Activated T-cell treated with anti-CD3 and anti-CD28 coated beads for 24 hours (primary cell): Measurements from ENCODE around the gene ZIC5.

Experiments used
- DNase-seq: peaks from one replicate; pipeline ENCODE4 v3.0.0-alpha.2; 2020; ENCODE audit warnings: low read depth

The ZIC5 gene

DNA sequence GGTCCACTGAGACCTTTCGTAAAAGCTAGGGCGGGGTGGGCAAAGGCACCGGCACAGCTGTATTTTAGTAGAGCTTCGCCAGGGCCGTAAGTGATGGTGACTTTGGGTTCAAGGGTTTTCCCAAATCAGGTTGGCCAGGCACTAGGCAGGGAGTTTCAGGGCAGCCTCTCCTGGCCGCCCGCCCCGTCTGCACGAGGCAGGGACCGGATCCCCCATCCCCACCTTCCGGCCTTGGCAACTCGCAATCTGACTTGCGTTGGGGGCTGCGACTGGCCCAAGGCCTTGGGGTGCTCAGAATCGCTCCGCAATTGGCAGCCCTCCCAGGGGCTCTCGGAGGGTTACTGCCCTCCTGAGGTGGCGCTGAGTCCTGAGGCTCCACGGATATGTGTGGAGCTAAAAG is 4.1 kb upstream of the ZIC5 start:
- DNase-seq: no peak

DNA sequence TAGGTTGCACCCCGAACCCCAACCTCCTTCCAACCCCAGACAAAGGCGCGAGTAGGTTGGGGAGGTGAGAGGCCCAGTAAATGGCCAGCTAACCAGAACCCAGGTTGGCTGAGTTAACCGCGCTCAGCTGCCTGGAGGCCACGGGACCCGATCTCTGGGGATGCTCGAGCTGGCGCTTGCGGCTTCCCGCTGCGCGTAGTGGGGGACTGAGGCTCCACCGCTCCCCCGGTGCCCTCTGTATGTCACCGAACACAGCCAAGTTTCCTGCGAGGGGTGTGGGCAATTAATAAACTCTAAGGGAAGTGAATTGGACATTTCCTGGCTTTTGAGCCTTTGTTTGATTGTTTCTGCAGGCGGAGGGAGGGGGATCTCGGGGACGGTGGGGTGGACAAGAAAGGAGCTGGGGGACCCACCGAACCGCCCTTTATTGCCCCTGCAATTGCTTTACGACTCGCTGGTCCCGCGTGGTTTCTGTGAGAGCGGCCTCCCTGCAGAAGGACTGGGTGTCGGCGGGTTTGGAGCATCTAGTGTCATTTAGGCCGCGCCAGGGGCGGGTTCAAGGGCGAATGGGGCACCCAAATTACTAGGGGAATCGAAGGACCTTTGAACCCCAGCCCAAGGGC is 3.5 kb upstream of the ZIC5 start:
- DNase-seq: no peak

- DNase-seq: no peak
Observed at GRCh38 chr13:99974296-99974938, 2.9 kb upstream of the ZIC5 start.

DNA sequence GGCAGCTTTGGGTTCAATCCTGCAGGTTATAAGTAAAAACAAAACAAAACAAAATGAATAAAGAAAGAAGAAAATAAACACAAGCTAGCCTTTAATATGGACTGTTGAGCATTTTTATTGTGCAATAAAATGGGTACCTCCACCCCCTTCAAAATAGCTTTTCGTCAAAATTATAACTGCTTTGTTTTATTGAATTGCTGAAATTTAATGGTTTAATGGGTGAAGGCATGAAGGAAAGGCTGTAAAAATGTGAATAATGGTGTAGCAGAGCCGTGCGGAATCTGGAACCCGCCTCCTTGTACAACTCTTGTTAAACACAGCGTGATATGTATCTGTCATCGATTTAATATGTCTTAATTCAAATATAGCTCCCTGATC is 2.2 kb upstream of the ZIC5 start:
- no peak for DNase-seq

GRCh38 chr13:99973163-99973807 is 1.7 kb upstream of the ZIC5 start:
- DNase-seq: no peak

DNA sequence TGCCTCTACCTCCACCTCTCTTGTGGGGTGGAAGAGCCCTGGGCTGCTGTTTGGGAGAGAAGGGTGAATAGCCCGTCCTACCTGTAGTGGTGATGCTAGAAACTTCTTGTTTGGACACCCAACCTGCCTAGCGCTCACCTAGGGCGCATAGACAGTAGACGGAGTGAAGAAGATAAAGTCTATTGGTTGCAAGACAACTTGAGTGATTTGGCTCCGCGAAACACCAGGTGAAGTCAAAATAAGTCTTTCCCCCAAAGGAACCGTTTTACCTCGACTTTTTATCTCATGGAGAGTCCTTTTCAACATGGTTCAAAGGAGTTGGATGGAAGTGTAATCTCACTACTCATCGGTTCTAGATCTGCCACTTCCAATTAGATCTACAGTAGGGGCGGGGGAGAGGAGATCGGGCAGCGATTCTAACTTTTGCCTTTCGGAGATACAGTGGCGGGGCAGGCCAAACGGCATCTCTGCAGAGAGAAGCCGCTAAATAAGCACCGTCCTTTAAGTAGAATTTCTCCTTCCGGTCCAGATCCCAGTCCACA is 694 bp upstream of the ZIC5 start:
- no peak for DNase-seq

GRCh38 chr13:99970651-99971575 is 654 bp downstream of the ZIC5 start:
- no peak for DNase-seq

DNA sequence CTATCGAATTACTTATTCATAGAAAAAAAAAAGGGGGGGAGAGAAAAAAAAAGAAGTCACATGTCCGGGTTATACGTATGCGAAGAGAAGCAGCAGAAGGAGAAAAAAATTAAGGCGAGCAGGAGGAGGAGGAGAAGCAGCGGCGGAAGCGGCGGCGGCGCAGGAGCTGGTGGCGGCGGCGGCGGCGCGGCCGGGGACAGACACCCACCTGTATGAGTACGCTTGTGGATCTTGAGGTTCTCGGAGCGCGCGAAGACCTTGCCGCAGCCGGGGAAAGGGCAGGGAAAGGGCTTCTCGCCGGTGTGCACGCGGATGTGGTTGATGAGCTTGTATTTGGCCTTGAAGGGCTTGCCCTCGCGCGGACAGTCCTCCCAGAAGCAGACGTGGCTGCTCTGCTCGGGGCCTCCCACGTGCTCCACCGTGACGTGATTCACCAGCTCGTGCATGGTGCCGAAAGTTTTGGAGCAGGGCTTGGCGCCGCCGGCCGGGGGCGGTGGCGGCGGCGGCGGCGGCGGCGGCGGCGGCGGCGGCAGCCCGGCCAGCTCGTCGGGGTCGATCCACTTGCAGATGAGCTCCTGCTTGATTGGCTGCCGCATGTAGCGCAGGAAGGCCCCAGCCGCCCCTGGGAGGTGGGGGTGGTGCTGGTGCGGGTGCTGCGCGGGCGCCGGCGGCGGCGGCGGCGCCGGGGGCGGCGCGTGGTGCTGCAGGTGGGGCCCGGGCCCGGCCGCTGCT is 1.5 kb downstream of the ZIC5 start:
- no peak for DNase-seq

DNA sequence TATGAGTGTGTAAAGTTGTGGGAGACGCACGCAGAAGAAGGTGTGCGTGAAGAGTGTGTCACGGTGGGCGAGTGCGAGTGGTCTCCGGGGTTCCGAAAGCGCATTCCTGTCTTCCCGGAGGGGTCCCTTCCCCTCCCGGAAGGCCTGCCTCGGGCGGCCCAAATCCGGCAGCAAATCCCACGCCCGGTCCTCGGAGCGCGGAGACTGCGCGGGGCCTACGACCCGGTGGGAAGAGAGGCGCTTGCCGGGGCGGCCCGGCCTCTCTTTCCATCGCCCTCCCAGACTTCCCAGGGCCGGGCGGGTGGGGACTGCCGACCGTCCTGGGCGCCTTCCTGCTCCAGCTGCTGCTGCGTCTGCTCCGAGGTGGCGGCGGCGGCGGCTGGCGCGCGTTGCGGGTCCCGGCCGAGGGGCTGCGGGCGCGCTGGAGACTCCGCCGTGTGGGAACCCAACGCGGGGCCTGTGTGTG is 2.1 kb downstream of the ZIC5 start:
- DNase-seq: no peak

DNA sequence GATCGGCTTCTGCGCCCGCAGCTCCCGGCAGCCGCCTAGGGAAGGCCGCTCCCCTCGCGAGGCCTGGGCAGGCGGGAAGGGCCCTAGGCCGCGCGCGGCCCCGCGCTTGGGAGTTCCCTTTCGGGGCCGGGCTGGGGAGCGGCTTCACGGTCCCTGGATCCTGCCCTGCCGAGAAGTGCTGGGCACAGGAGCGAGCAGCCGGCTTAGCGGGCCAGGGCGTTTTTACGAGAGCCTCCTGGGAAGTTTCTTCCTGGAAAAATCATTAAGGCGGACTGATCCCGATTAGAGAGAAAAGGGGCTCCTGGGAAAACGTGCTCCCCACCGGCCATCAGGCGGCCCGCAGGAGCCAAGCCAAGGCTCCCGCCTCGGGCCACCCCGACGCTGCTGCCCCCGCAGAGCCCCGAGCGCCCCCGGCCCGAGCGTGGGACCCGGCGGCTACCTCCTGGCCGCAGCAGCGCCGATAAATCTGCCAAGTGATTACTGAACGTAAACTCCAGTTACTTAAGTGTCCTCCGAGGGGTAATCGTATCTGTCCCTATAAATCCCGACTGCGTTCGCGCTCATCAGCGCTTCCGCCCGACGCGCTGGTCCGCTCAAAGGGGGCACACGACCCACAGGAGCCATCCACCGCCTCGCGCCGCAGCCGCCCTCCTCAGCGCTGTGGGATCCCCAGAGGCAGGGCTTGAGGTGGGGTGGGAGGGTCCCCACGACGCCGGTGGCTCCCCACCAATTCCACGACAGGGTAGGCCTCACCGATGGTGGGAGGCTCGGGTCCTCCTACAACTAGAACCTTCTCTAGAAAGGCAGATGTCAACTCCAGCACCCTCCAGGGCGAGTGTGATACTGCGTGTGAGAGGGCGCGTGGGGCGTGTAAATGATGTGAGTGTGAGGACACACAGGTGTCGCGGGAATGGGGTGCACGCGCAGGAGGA is 2.8 kb downstream of the ZIC5 start:
- no peak for DNase-seq

DNA sequence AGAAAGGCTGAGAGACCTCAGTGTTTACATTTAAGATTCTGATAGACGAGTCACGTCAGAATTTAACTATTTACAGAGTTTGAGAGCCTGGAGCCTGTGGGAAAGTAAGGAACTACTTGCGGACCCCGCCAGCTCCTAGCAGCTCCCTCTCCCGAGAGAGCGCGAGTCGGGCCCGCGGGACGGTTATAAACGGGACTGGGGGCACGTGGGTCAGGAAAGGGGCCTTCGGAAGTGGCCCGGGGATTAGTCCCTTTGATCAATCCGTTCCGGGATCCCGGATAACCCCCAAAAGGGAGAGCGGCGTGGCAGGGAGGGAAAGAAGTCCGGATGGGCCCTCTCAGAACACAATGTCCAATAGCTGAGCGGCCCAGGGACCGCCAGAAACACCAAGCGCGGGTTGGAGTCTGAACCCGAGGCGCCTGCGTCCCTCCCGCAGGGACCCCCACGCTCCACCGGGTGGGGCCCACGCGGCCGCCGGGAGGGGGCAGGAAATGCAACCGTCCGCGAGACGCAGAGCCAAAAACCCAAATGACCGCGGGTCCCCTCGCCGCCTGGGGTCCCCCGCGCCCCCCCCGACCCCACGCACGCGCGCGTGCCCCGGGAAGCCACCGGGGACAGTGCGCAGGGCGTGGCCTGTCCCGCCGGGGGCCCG is 3.6 kb downstream of the ZIC5 start:
- DNase-seq: no peak

- no peak for DNase-seq
Observed at GRCh38 chr13:99967498-99967868, 4.1 kb downstream of the ZIC5 start.

DNA sequence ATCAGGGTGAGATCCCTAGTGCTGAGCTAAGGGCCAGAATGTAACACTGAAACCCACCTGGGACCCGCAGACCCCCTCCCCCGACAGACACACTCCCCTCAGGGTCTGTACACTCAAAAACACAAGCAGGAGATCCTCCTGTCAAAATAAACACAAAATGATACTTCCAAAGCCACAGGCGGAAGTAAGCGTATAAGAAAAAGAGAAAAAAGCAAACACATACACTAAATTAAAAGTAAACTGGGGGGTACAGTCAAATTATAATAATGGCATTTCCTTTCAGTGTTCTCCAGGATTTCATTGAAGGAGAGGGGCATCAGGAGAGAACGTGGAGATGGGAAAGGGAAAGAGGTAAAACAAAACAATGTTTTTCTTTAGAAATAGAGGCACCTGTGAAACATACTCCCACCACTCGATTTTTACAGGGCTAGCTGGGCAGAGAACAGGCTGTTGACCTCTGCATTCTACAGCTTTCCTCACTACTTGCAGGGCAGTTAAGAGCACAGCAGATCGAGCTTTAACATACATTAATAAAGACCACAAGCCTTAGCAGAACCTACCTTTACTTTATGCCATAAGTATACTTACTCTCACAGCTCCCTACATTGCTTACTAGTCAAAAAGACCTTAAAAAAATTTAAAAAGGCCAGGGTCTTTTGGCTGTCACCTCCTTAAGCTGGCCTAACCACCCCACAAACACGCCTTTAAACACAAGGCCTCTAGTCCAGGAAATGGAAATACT is 5.3 kb downstream of the ZIC5 start:
- no peak for DNase-seq

- DNase-seq: no peak
Observed at GRCh38 chr13:99965329-99966000, 6.1 kb downstream of the ZIC5 start.

DNA sequence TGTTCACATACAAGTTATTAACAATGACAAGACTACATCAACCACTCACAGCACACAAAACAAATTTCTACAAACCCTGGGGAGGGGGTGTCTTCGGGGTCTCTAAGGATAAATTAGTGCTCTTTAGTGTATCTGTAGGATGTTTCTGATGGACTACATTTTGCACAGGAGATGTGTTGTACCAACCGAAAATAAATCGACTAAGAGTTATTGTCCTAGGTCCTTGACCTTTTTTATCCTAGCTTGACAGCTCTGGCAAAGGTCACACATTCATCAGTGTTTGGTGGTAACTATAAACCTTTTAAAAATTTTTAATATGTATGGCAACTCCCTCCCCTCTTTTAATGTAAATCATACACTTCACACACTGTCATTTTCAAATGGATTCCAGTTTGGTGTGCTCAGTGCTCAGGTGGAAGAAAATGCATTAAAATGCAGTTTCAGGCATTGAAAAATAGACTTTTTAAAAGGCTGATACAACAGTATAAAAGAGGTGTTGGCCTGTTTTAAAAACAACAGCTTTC is 7.7 kb downstream of the ZIC5 start:
- DNase-seq: no peak

DNA sequence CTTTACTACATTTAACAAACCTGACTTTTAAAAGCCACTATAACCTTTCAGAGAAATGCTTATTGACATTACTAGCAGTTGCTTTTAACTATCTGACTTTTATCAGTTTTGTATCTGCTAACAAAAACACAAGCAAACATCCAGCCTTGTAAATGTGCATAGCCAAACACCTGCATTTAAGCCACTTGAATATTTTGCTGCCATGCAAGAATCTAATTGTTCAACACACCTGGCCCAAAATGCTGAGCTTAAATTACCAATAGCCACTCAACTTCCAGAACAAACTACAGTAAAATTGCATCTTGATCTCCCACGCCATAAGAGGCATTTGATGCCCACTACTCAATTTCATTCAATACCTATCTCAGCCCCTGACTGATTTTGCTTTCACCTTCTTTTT is 9.3 kb downstream of the ZIC5 start:
- no peak for DNase-seq

DNA sequence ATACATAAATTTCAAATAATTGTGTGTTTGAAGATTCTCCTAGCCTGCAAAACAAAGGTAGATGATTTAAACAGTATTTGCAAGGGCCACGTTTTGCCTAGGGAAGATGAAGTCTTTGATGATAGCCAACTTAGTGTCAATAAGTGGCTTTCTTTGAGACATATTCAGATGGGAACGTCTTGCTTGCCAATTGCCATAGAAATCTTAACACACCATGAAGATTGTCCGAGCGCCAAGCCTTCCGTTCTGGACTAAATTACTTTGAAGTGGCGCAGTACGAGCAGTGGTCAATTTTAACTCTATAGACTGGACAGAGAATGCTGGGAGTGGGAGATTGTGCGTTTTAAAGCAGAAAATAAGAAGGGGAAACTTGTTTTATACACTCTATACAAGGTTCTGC is 9.9 kb downstream of the ZIC5 start:
- no peak for DNase-seq

- no peak for DNase-seq
Observed at GRCh38 chr13:99960663-99961311, 10.8 kb downstream of the ZIC5 start.
